ENCODE measurements around the gene ZBTB45. TPM values are rescaled to one million over a fixed set of nuclear protein-coding genes. Genes with fewer than 3 reads are reported as not detected.

Gene ZBTB45
- polyA plus RNA-seq, 3 donors, result 2.2 to 5.3 (median 2.6) TPM

- Histone ChIP-seq H3K4me1 (ENCODE audit: control insufficient read depth in 1 of 2, insufficient read depth in 2 of 2, low read length in 2 of 2) (peaks cover 34 to 36% of the 10 kb centered on the region in 2 donors), H3K9me3 (replicated peaks in 1 of 2; ENCODE audit: control insufficient read depth in 1 of 2, insufficient read depth in 1 of 2, low read length in 2 of 2) (no peaks in the 10 kb centered on the region), H3K27me3 (ENCODE audit: control insufficient read depth in 2 of 2, insufficient read depth in 2 of 2, low read length in 2 of 2) (no peaks in the 10 kb centered on the region), H3K27ac (ENCODE audit: low read depth in 1 of 2, low read length in 2 of 2) (peak overlapping the region; percentile 90 to 93), H4K20me1 (ENCODE audit: insufficient read depth, low read length) (peaks cover 40% of the 10 kb centered on the region), H3K36me3 (replicated peaks in 1 of 2; ENCODE audit: control insufficient read depth in 1 of 2, insufficient read depth in 2 of 2, low read length in 2 of 2) (peaks cover 17 to 20% of the 10 kb centered on the region in 2 donors), H3K4me3 (replicated peaks in 1 of 3; ENCODE audit: low read depth in 2 of 3, low read length in 3 of 3) (peak overlapping the region; percentile 57 to 90 (median 86)), H3K79me2 (ENCODE audit: insufficient read depth, low read length) (peaks cover 44% of the 10 kb centered on the region), H3K4me2 (replicated peaks; ENCODE audit: extremely low read depth, low read length, poor library complexity, severe bottlenecking) (peak overlapping the region; percentile 96), H3K9ac (ENCODE audit: insufficient read depth, low read length, poor library complexity, severe bottlenecking) (peak overlapping the region; percentile 94), H2AFZ (ENCODE audit: insufficient read depth, low read depth, low read length, poor library complexity, severe bottlenecking) (peak overlapping the region; percentile 96)
- intact Hi-C loops (cut with micrococcal nuclease), result loop anchor here in 1 of 2 donors (2.0 kb wide), 2 partner anchors 18 to 54 kb away; partner anchors contain the start of gene MZF1
- H3K9me3 Mint-ChIP-seq, result peaks cover 0 to 3% (median 0%) of the 10 kb centered on the region in 7 donors
- peaks cover 19 to 26% of the 10 kb centered on the region in 2 donors for H3K36me3 Mint-ChIP-seq
- H3K4me1 Mint-ChIP-seq, result peaks cover 41% of the 10 kb centered on the region
- TF ChIP-seq, protein P1, sequence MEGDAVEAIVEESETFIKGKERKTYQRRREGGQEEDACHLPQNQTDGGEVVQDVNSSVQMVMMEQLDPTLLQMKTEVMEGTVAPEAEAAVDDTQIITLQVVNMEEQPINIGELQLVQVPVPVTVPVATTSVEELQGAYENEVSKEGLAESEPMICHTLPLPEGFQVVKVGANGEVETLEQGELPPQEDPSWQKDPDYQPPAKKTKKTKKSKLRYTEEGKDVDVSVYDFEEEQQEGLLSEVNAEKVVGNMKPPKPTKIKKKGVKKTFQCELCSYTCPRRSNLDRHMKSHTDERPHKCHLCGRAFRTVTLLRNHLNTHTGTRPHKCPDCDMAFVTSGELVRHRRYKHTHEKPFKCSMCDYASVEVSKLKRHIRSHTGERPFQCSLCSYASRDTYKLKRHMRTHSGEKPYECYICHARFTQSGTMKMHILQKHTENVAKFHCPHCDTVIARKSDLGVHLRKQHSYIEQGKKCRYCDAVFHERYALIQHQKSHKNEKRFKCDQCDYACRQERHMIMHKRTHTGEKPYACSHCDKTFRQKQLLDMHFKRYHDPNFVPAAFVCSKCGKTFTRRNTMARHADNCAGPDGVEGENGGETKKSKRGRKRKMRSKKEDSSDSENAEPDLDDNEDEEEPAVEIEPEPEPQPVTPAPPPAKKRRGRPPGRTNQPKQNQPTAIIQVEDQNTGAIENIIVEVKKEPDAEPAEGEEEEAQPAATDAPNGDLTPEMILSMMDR (IDR thresholded peaks at IDR 0.05), result peak; percentile 56
- peak; percentile 34 to 59 (median 41) for DNase-seq
- peaks cover 0 to 1% (median 0%) of the 10 kb centered on the region in 3 donors for H3K27me3 Mint-ChIP-seq (ENCODE audit: low read depth in 3 of 3)
- WGBS (ENCODE audit: insufficient coverage), result 0% methylated on average over 14 of the region's 14 CpGs
- H3K4me3 Mint-ChIP-seq, result peak overlapping the region; percentile 92 to 93
- peak overlapping the region; percentile 95 to 99 (median 98) for H3K27ac Mint-ChIP-seq
These were observed 589 bp downstream of the ZBTB45 start for GRCh38 chr19:58519087-58519354.

DNA sequence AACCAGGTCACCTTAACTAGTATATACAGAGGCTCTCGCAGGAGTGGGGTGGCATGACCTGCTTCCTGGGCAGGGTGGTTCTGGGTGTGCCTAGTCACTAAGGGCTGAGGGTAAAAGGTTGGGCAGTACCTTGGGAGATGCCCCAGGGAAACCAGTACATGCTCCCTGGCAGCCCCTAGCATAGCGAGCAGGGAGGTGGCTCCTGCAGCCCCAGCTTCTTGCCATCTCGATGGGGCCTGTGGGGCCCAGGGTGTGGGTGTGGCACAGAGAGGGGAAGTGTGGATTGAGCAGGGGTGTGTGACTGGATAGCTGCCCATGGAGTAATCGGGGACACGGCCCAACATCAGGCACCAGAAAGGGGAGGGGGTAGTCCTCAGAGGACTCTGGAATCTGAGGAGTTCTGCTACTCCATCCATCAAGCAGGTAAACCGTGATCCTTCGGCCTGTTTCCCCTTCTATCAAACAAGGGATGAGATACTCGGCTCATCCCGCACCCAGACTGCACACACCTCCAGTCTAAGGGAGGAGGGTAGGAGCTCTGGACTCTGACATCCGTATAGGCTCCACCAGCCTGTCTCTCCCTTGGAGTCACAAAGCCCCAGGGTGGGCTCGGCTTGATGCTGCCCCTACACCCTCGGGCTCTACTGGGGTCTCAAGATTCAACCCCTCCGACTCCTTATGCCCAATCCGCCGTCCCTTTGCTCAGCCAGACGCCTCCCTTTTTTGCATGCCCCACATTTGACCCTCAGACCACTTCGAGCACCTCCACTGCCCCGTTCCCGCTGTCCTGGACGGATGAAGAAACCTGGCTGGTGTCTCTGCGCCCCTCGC, 1.1 kb downstream of the ZBTB45 start:
- Mint-ChIP-seq H3K27ac (peak overlapping the region; percentile 95 to 99 (median 98)), H3K9me3 (peaks cover 0 to 3% (median 0%) of the 10 kb centered on the region in 7 donors), H3K4me3 (peak overlapping the region; percentile 92 to 93), H3K27me3 (ENCODE audit: low read depth in 3 of 3) (peaks cover 0 to 1% (median 0%) of the 10 kb centered on the region in 3 donors), H3K4me1 (peaks cover 44% of the 10 kb centered on the region), H3K36me3 (peaks cover 19 to 26% of the 10 kb centered on the region in 2 donors)
- H3K9ac ChIP-seq (ENCODE audit: insufficient read depth, low read length, poor library complexity, severe bottlenecking), result peak overlapping the region; percentile 94
- peaks cover 44% of the 10 kb centered on the region for H3K79me2 ChIP-seq (ENCODE audit: insufficient read depth, low read length)
- H3K27ac ChIP-seq (ENCODE audit: low read depth in 1 of 2, low read length in 2 of 2), result peak overlapping the region; percentile 90 to 93
- peak overlapping the region; percentile 57 to 90 (median 86) for H3K4me3 ChIP-seq (replicated peaks in 1 of 3; ENCODE audit: low read depth in 2 of 3, low read length in 3 of 3)
- WGBS (ENCODE audit: insufficient coverage), result 6% methylated on average over 16 of the region's 22 CpGs
- TF ChIP-seq, protein P1 (IDR thresholded peaks at IDR 0.05), result no peak
- H4K20me1 ChIP-seq (ENCODE audit: insufficient read depth, low read length), result peaks cover 40% of the 10 kb centered on the region
- peak overlapping the region; percentile 96 for H3K4me2 ChIP-seq (replicated peaks; ENCODE audit: extremely low read depth, low read length, poor library complexity, severe bottlenecking)
- peak overlapping the region; percentile 96 for H2AFZ ChIP-seq (ENCODE audit: insufficient read depth, low read depth, low read length, poor library complexity, severe bottlenecking)
- no peaks in the 10 kb centered on the region for H3K27me3 ChIP-seq (ENCODE audit: control insufficient read depth in 2 of 2, insufficient read depth in 2 of 2, low read length in 2 of 2)
- peak; percentile 22 to 52 (median 31) for DNase-seq
- no peaks in the 10 kb centered on the region for H3K9me3 ChIP-seq (replicated peaks in 1 of 2; ENCODE audit: control insufficient read depth in 1 of 2, insufficient read depth in 1 of 2, low read length in 2 of 2)
- intact Hi-C loops (cut with micrococcal nuclease), result loop anchor here in 1 of 2 donors (2.0 kb wide), 2 partner anchors 18 to 54 kb away; partner anchors contain the start of gene MZF1
- peaks cover 17 to 20% of the 10 kb centered on the region in 2 donors for H3K36me3 ChIP-seq (replicated peaks in 1 of 2; ENCODE audit: control insufficient read depth in 1 of 2, insufficient read depth in 2 of 2, low read length in 2 of 2)
- H3K4me1 ChIP-seq (ENCODE audit: control insufficient read depth in 1 of 2, insufficient read depth in 2 of 2, low read length in 2 of 2), result peaks cover 38 to 41% of the 10 kb centered on the region in 2 donors

Data from CD14-positive monocyte (primary cell).